ENCODE measurements around the gene ARID1B. TPM values are rescaled to one million over a fixed set of nuclear protein-coding genes. Genes with fewer than 3 reads are reported as not detected.

The ARID1B gene
- total and polyA plus RNA-seq, 8 donors = 67.6 to 102 (median 99.0) TPM

- Histone ChIP-seq H3K4me3 (no peak overlapping the region), H3K9me3 (no peaks in the 10 kb centered on the region), H3K27me3 (no peaks in the 10 kb centered on the region), H3K36me3 (no peaks in the 10 kb centered on the region), H3K4me1 (no peaks in the 10 kb centered on the region), H3K27ac (no peak overlapping the region)
- peak in 1 of 4 donors; percentile 45 for DNase-seq
- ATAC-seq = no peak
- TF ChIP-seq CTCF (IDR thresholded peaks at IDR 0.05) = no peak
- intact Hi-C loops (cut with DNase I) = no loop called here
These were observed 224.5 kb downstream of the ARID1B start for GRCh38 chr6:157001716-157002115.

- TF ChIP-seq CTCF (IDR thresholded peaks at IDR 0.05) = no peak
- no peaks in the 10 kb centered on the region for H3K36me3 ChIP-seq
- no peak for DNase-seq
- H3K9me3 ChIP-seq = no peaks in the 10 kb centered on the region
- no peak overlapping the region for H3K27ac ChIP-seq
- H3K27me3 ChIP-seq = no peaks in the 10 kb centered on the region
- intact Hi-C loops (cut with DNase I) = no loop called here
- H3K4me1 ChIP-seq = no peaks in the 10 kb centered on the region
- H3K4me3 ChIP-seq = no peak overlapping the region
- no peak for ATAC-seq
These were observed 225.6 kb downstream of the ARID1B start for GRCh38 chr6:157002774-157003173.

GRCh38 chr6:157005940-157006339 is 228.8 kb downstream of the ARID1B start:
- Histone ChIP-seq H3K27me3 (no peaks in the 10 kb centered on the region), H3K9me3 (no peaks in the 10 kb centered on the region), H3K4me3 (no peak overlapping the region), H3K4me1 (no peaks in the 10 kb centered on the region), H3K36me3 (no peaks in the 10 kb centered on the region), H3K27ac (no peak overlapping the region)
- intact Hi-C loops (cut with DNase I) = no loop called here
- TF ChIP-seq CTCF (IDR thresholded peaks at IDR 0.05) = no peak
- DNase-seq (no peak), ATAC-seq (no peak)

GRCh38 chr6:157008568-157008967 is 231.4 kb downstream of the ARID1B start:
- Histone ChIP-seq H3K27me3 (no peaks in the 10 kb centered on the region), H3K9me3 (no peaks in the 10 kb centered on the region), H3K4me1 (no peaks in the 10 kb centered on the region), H3K27ac (no peak overlapping the region), H3K4me3 (no peak overlapping the region), H3K36me3 (no peaks in the 10 kb centered on the region)
- ATAC-seq (no peak), DNase-seq (peak in 1 of 4 donors; percentile 50)
- TF ChIP-seq CTCF (IDR thresholded peaks at IDR 0.05) = no peak
- intact Hi-C loops (cut with DNase I) = no loop called here

- H3K27me3 ChIP-seq = no peaks in the 10 kb centered on the region
- ATAC-seq (no peak), DNase-seq (no peak)
- H3K9me3 ChIP-seq = no peaks in the 10 kb centered on the region
- no peaks in the 10 kb centered on the region for H3K36me3 ChIP-seq
- no peak overlapping the region for H3K27ac ChIP-seq
- no peak for TF ChIP-seq CTCF (IDR thresholded peaks at IDR 0.05)
- no peak overlapping the region for H3K4me3 ChIP-seq
- no peaks in the 10 kb centered on the region for H3K4me1 ChIP-seq
- intact Hi-C loops (cut with DNase I) = no loop called here
These were observed 235.2 kb downstream of the ARID1B start for GRCh38 chr6:157012355-157012754.
